GM19372 (cell line): ENCODE measurements around the gene NEGR1.

Experiments used
- ATAC-seq: cut with Tn5 transposase; IDR thresholded peaks from one replicate; pipeline ENCODE4 v1.9.1; 2021; ENCODE audit warnings: mild to moderate bottlenecking, low read depth, moderate library complexity; ENCODE audit not compliant: unreplicated experiment

Gene NEGR1

GRCh38 chr1:72056516-72056915 is 225.8 kb downstream of the NEGR1 start:
- no peak for ATAC-seq

- ATAC-seq, result no peak
Observed at GRCh38 chr1:72051538-72051937, 230.8 kb downstream of the NEGR1 start.

GRCh38 chr1:72050551-72050950 is 231.8 kb downstream of the NEGR1 start:
- no peak for ATAC-seq

GRCh38 chr1:72037745-72038343 is 244.5 kb downstream of the NEGR1 start:
- ATAC-seq, result no peak

GRCh38 chr1:72034827-72035226 is 247.5 kb downstream of the NEGR1 start:
- no peak for ATAC-seq

GRCh38 chr1:72023063-72023930 is 259.0 kb downstream of the NEGR1 start:
- no peak for ATAC-seq

GRCh38 chr1:72018562-72018961 is 263.8 kb downstream of the NEGR1 start:
- no peak for ATAC-seq

- no peak for ATAC-seq
Observed at GRCh38 chr1:72015006-72015405, 267.3 kb downstream of the NEGR1 start.

- no peak for ATAC-seq
Observed at GRCh38 chr1:72013161-72013560, 269.2 kb downstream of the NEGR1 start.

GRCh38 chr1:72011721-72012120 is 270.6 kb downstream of the NEGR1 start:
- no peak for ATAC-seq

GRCh38 chr1:72010094-72010431 is 272.3 kb downstream of the NEGR1 start:
- ATAC-seq, result no peak

- ATAC-seq, result no peak
Observed at GRCh38 chr1:72009173-72010093, 272.9 kb downstream of the NEGR1 start.

GRCh38 chr1:72007312-72007711 is 275.0 kb downstream of the NEGR1 start:
- no peak for ATAC-seq

- ATAC-seq, result no peak
Observed at GRCh38 chr1:72006092-72006491, 276.2 kb downstream of the NEGR1 start.

- no peak for ATAC-seq
Observed at GRCh38 chr1:72003092-72003491, 279.2 kb downstream of the NEGR1 start.

GRCh38 chr1:72000809-72001208 is 281.5 kb downstream of the NEGR1 start:
- ATAC-seq, result no peak

- no peak for ATAC-seq
Observed at GRCh38 chr1:71994646-71995045, 287.7 kb downstream of the NEGR1 start.

GRCh38 chr1:71987181-71987580 is 295.2 kb downstream of the NEGR1 start:
- no peak for ATAC-seq

- no peak for ATAC-seq
Observed at GRCh38 chr1:71986160-71986559, 296.2 kb downstream of the NEGR1 start.

- ATAC-seq, result no peak
Observed at GRCh38 chr1:71980556-71980955, 301.8 kb downstream of the NEGR1 start.

- no peak for ATAC-seq
Observed at GRCh38 chr1:71979882-71980281, 302.5 kb downstream of the NEGR1 start.
